Prostate gland (tissue), 2 donors: ENCODE results near the gene CILP2. TPM values are rescaled to one million over a fixed set of nuclear protein-coding genes. Genes with fewer than 3 reads are reported as not detected.

Source experiments
- DNase-seq: peaks from one replicate; pipeline ENCODE4 v3.0.0-alpha.2; 2019; ENCODE audit warnings: low spot score
- H3K27ac ChIP-seq, 2 donors: fragments of 200-600 bp; sonication (generic); 2 replicates each; pipeline ENCODE4 v1.5.1; 2017 to 2019
- H3K27me3 ChIP-seq: fragments of 200-600 bp; sonication (generic); replicated peaks from 2 replicates; pipeline ENCODE4 v1.5.1; 2019; ENCODE audit not compliant: insufficient read depth
- H3K36me3 ChIP-seq, 2 donors: fragments of 200-600 bp; sonication (generic); 1 replicate in 1 of 2; 2 replicates in 1 of 2; pipeline versions ENCODE4 v1.5.1 to v1.8.1; 2017 to 2019
- H3K4me1 ChIP-seq: fragments of 200-600 bp; sonication (generic); replicated peaks from 2 replicates; pipeline ENCODE4 v1.5.1; 2019
- H3K4me3 ChIP-seq, 2 donors: fragments of 200-600 bp; sonication (generic); 2 replicates each; pipeline ENCODE4 v1.5.1; 2017 to 2019
- H3K9me3 ChIP-seq: fragments of 200-600 bp; sonication (generic); 2 replicates; pipeline ENCODE4 v1.5.1; 2017
- CTCF ChIP-seq, 4 experiments: fragments of 200-600 bp in 2 of 4; fragments of 450-650 bp in 2 of 4; sonication (generic) in 2 of 4; IDR thresholded peaks; 1 replicate in 3 of 4; 2 replicates in 1 of 4; pipeline ENCODE4 v1.5.1; 2016 to 2019; ENCODE audit warnings: antibody characterized with exemption in 4 of 4, mild to moderate bottlenecking in 2 of 4, moderate library complexity in 2 of 4
- POLR2A ChIP-seq: fragments of 450-650 bp; IDR thresholded peaks from one replicate; pipeline ENCODE4 v1.6.1; 2016; ENCODE audit warnings: antibody characterized with exemption, mild to moderate bottlenecking
- POLR2AphosphoS5 ChIP-seq: sonication (generic); formaldehyde crosslinking; IDR thresholded peaks from one replicate; pipeline ENCODE4 v1.6.1; 2017; ENCODE audit warnings: antibody characterized with exemption
- WGBS: methylation state at CpG from one replicate; pipeline ENCODE4 v1.1.5; 2018; 5-methylcytosine and 5-hydroxymethylcytosine counted together
- intact Hi-C: fragments of 100-400 bp; cut with DNase I; formaldehyde crosslinking; loops from one replicate; pipeline ENCODE4 v1.14.2; 2022
- total RNA-seq, 2 donors: library from RNA; depleted of rRNA; stranded (reverse); fragments of >200 nt; gene quantifications; one replicate each; pipeline ENCODE4 v1.1.0, GENCODE V29; 2016

CILP2 gene
- total RNA-seq, result 1 to 10 TPM in 1 of 2 donors, under 1 TPM in 1; 0.68 to 3.7 TPM

- Histone ChIP-seq H3K4me1 (peaks cover 8% of the 10 kb centered on the region), H3K36me3 (no peaks in the 10 kb centered on the region), H3K9me3 (no peaks in the 10 kb centered on the region), H3K27me3 (peaks cover 6% of the 10 kb centered on the region), H3K27ac (no peak within 1 kb of the TSS), H3K4me3 (peak within 1 kb of the TSS; percentile 15 to 27)
- DNase-seq, result no peak
- 2% methylated on average over 54 of the region's 56 CpGs for WGBS
- TF ChIP-seq POLR2AphosphoS5 (no peak), POLR2A (no peak), CTCF (IDR thresholded peaks at IDR 0.05) (no peak)
- intact Hi-C loops, result no loop called here
These were observed at the start of gene CILP2 for GRCh38 chr19:19538061-19538784. Gene CILP2 (plus strand): TSS chr19:19538265. CDS start chr19:19538350, 85 bp downstream.

GRCh38 chr19:19488875-19489690, 49.0 kb upstream of the CILP2 start:
- TF ChIP-seq POLR2AphosphoS5, result peak; percentile 44
- no peak for TF ChIP-seq CTCF (IDR thresholded peaks at IDR 0.05)
- H3K4me1 ChIP-seq, result no peaks in the 10 kb centered on the region

DNA sequence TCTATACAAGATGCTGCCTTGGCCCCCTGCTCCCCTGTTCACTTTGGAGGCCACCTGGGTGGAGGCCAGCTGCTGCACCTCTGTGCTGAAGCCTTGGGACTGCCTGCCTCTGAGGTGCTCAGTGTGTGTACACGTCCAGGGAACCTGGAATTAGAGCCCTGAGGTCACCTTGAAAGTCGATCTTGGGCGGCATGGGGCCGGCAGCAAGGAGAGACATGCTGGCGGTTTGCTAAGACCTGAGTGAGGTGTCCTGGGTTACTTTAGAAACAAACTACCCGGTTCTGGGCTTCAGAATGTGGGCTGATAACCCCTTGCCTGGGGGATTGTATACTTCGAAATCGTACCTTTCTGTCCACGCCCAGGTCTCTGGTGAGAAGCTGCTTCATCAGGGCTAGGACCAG, 48.3 kb upstream of the CILP2 start:
- 73% methylated on average over 9 of the region's 9 CpGs for WGBS
- Histone ChIP-seq H3K27me3 (no peaks in the 10 kb centered on the region), H3K36me3 (peaks cover 0 to 5% of the 10 kb centered on the region in 2 donors), H3K27ac (peak overlapping the region in 1 of 2 donors; percentile 27), H3K4me1 (no peaks in the 10 kb centered on the region), H3K4me3 (no peak overlapping the region), H3K9me3 (no peaks in the 10 kb centered on the region)
- no peak for DNase-seq
- intact Hi-C loops, result loop anchor here (1.0 to 5.0 kb wide), 2 partner anchors 124 to 343 kb away; no protein-coding TSS in a partner anchor
- TF ChIP-seq POLR2AphosphoS5 (no peak), CTCF (IDR thresholded peaks at IDR 0.05) (no peak), POLR2A (no peak)

More at GRCh38 chr19:19488875-19489690, 49.0 kb upstream of the CILP2 start:
- Histone ChIP-seq H3K27me3 (no peaks in the 10 kb centered on the region), H3K36me3 (peaks cover 0 to 5% of the 10 kb centered on the region in 2 donors), H3K4me3 (no peak overlapping the region), H3K9me3 (no peaks in the 10 kb centered on the region), H3K27ac (peak overlapping the region in 1 of 2 donors; percentile 14)
- no peak for DNase-seq
- intact Hi-C loops, result no loop called here
- WGBS, result 27% methylated on average over 14 of the region's 14 CpGs

DNA sequence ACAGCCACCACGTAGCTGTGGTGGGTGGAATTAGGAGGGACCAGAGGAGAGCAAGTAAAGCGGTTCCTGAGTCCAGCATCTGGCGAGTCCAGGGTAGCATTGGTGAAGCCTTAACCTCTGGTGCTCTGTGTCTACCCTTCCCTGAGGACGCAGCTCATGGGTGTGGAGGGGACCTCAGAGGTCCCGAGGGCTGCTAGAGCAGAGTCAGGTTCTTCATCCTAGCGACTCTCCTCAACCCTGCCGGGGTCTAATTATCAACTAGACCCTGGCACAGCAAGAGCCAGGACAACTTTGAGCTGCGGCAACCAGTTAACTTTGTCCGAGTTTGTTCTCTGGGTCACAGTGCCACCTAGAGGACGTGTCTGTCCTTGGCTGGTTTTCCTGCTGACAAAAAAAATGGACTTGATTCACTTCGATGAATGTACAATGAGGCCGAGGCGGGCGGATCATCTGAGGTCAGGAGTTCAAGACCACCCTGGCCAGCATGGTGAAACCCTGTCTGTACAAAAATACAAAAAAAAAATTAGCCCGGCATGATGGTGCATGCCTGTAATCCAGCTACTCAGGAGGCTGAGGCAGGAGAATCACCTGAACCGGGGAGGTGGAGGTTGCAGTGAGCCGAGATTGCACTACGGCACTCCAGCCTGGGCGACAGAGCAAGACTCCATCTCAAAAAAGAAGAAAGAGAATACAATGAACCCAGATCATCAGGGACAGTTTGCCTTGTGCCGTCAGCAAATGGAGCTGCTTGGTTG, 47.7 kb upstream of the CILP2 start:
- 24% methylated on average over 20 of the region's 20 CpGs for WGBS
- Histone ChIP-seq H3K36me3 (peaks cover 0 to 5% of the 10 kb centered on the region in 2 donors), H3K27ac (peak overlapping the region in 1 of 2 donors; percentile 27), H3K4me1 (no peaks in the 10 kb centered on the region), H3K27me3 (no peaks in the 10 kb centered on the region), H3K9me3 (no peaks in the 10 kb centered on the region), H3K4me3 (no peak overlapping the region)
- DNase-seq, result peak; percentile 66
- intact Hi-C loops, result loop anchor here (1.0 to 5.0 kb wide), 2 partner anchors 124 to 343 kb away; no protein-coding TSS in a partner anchor
- peak; percentile 61 for TF ChIP-seq POLR2AphosphoS5
- peak; percentile 70 to 86 (median 84) for TF ChIP-seq CTCF (IDR thresholded peaks at IDR 0.05)
- TF ChIP-seq POLR2A, result no peak
